A673 (cell line): Measurements from ENCODE around the gene C16orf74. TPM values are rescaled to one million over a fixed set of nuclear protein-coding genes. Genes with fewer than 3 reads are reported as not detected.

Experiments used
- BruUV-seq: library from RNA; stranded (reverse); fragments of 400-500 nt; replicated peaks from 2 replicates; lab custom pipeline; 2021; lab: Mats Ljungman, UMichigan
- CTCF ChIA-PET: fragments of 300-600 bp; sonication (Branson Sonifier 250); formaldehyde crosslinking; loops from one replicate; lab custom pipeline; 2022; ENCODE audit warnings: antibody characterized with exemption; lab: Charles Lee
- POLR2A ChIA-PET: fragments of 300-600 bp; sonication (Branson Sonifier 250); formaldehyde crosslinking; loops from one replicate; lab custom pipeline; 2022; ENCODE audit warnings: antibody characterized with exemption; ENCODE audit not compliant: low non-redundant PET; lab: Charles Lee
- DNase-seq: peaks from one replicate; pipeline ENCODE4 v3.0.0-alpha.2; 2015; ENCODE audit warnings: low spot score
- H3K27ac ChIP-seq: fragments of 200-600 bp; sonication (generic); 2 replicates; pipeline ENCODE4 v1.5.1; 2016; ENCODE audit warnings: mixed run types, low read depth, mild to moderate bottlenecking, mixed read lengths, antibody characterized with exemption, low read length; ENCODE audit not compliant: poor library complexity, severe bottlenecking
- H3K27me3 ChIP-seq: fragments of 200-600 bp; sonication (generic); replicated peaks from 2 replicates; pipeline ENCODE4 v1.6.1; 2017; ENCODE audit warnings: mixed run types, low read depth, mild to moderate bottlenecking, mixed read lengths, antibody characterized with exemption, low read length; ENCODE audit not compliant: insufficient read depth, poor library complexity
- H3K36me3 ChIP-seq: fragments of 200-600 bp; sonication (generic); 2 replicates; pipeline ENCODE4 v1.6.1; 2016; ENCODE audit warnings: mixed run types, mild to moderate bottlenecking, mixed read lengths, antibody characterized with exemption, low read length; ENCODE audit not compliant: insufficient read depth, poor library complexity, severe bottlenecking
- H3K4me1 ChIP-seq: fragments of 200-600 bp; sonication (generic); 2 replicates; pipeline ENCODE4 v1.6.1; 2017; ENCODE audit warnings: mixed run types, mild to moderate bottlenecking, mixed read lengths, antibody characterized with exemption, low read length; ENCODE audit not compliant: insufficient read depth, poor library complexity, severe bottlenecking
- H3K4me3 ChIP-seq: fragments of 200-600 bp; sonication (generic); 2 replicates; pipeline ENCODE4 v1.5.1; 2016; ENCODE audit warnings: low read depth, mixed run types, mild to moderate bottlenecking, mixed read lengths, low read length; ENCODE audit not compliant: poor library complexity, severe bottlenecking
- H3K9me3 ChIP-seq: fragments of 200-600 bp; sonication (generic); 2 replicates; pipeline ENCODE4 v1.6.1; 2016; ENCODE audit warnings: mixed run types, low read depth, mild to moderate bottlenecking, mixed read lengths, antibody characterized with exemption, low read length; ENCODE audit not compliant: poor library complexity, severe bottlenecking
- EZH2 ChIP-seq: fragments of 200-600 bp; sonication (generic); IDR thresholded peaks from 2 replicates; pipeline ENCODE4 v1.6.1; 2017; ENCODE audit warnings: borderline replicate concordance, low read depth, mild to moderate bottlenecking, mixed read lengths, antibody characterized with exemption, low read length; ENCODE audit not compliant: poor library complexity, severe bottlenecking
- intact Hi-C: fragments of 100-400 bp; cut with micrococcal nuclease; formaldehyde crosslinking; loops from one replicate; pipeline ENCODE4 v1.10.0; 2022; ENCODE audit not compliant: unreplicated experiment
- total RNA-seq: library from RNA; stranded (reverse); gene quantifications from 2 replicates; pipeline ENCODE4 v1.2.3, GENCODE V29; 2021
- TF ChIP-seq, protein P1 (sequence below): fragments of 300-800, 200-600 bp; sonication (generic); conservative IDR thresholded peaks from 2 replicates; pipeline ENCODE4 v1.5.1; 2017; ENCODE audit warnings: low read depth, mild to moderate bottlenecking, antibody characterized with exemption, low read length, moderate library complexity, mixed read lengths

The C16orf74 gene
- total RNA-seq, 1 experiment from 2014 or later = 3.8 TPM

DNA sequence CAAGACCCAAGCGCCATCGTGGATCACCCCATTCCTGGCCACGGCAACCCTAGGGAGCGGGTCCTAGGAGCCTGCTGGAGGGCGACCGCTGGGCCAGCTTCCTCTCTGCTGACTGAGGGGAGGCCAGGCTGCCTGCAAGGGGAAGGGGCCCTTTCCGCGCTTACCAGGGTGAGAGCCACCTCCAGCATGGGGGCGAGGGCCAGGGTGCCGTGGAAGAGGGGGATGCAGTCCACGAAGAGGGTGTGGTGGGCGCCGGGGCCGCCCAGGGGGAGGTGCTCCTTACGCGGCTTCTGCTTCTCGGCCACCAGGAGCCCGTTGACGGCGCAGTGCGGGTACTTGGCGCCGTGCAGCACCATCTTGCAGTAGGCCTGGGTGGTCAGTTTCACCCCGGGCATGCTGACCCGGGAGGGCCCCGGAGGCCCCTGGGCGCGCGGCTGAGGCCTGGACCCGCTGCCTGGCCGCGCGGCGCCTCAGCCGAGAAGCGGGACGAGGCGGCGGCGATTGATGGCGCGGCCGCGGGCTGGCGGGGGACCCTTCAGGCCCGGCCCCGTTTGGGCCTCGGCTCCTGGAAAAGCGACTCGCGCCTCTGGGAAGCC is 48.1 kb upstream of the C16orf74 start:
- ChIA-PET POLR2A (no interaction called here), CTCF (no interaction called here)
- Histone ChIP-seq H3K27me3 (no peaks in the 10 kb centered on the region), H3K9me3 (no peaks in the 10 kb centered on the region), H3K36me3 (peaks cover 50% of the 10 kb centered on the region), H3K27ac (peak overlapping the region; percentile 96), H3K4me1 (peaks cover 9% of the 10 kb centered on the region), H3K4me3 (peak overlapping the region; percentile 100)
- intact Hi-C loops = no loop called here
- TF ChIP-seq, protein P1, sequence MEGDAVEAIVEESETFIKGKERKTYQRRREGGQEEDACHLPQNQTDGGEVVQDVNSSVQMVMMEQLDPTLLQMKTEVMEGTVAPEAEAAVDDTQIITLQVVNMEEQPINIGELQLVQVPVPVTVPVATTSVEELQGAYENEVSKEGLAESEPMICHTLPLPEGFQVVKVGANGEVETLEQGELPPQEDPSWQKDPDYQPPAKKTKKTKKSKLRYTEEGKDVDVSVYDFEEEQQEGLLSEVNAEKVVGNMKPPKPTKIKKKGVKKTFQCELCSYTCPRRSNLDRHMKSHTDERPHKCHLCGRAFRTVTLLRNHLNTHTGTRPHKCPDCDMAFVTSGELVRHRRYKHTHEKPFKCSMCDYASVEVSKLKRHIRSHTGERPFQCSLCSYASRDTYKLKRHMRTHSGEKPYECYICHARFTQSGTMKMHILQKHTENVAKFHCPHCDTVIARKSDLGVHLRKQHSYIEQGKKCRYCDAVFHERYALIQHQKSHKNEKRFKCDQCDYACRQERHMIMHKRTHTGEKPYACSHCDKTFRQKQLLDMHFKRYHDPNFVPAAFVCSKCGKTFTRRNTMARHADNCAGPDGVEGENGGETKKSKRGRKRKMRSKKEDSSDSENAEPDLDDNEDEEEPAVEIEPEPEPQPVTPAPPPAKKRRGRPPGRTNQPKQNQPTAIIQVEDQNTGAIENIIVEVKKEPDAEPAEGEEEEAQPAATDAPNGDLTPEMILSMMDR = no peak
- no peak for TF ChIP-seq EZH2
- DNase-seq = no peak
- no TSS peak for BruUV-seq

DNA sequence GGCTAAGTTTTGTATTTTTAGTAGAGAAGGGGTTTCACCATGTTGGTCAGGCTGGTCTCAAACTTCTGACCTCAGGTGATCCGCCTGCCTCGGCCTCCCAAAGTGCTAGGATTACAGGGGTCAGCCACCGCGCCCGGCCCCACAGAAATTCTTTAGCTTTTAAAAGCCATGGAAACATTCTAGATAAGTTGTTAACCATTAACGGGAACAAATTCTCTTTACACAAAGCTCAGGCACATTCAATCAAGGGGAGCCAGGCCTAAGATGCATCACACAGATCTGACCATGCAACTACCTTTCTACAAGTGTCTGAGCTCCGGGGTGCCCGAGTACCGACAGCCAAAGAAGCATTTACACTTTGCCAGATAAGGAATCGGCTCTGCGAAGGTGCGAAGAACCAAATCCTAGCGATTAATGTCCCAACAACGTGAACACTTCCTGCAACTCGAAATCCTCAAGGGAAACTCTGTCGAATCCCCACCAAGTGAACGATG is 47.4 kb upstream of the C16orf74 start:
- H3K4me1 ChIP-seq = peaks cover 9% of the 10 kb centered on the region
- POLR2A ChIA-PET = no interaction called here
- intact Hi-C loops = no loop called here
- CTCF ChIA-PET = no interaction called here
- no peaks in the 10 kb centered on the region for H3K27me3 ChIP-seq
- H3K27ac ChIP-seq = peak overlapping the region; percentile 96
- H3K9me3 ChIP-seq = no peaks in the 10 kb centered on the region
- no TSS peak for BruUV-seq
- peaks cover 44% of the 10 kb centered on the region for H3K36me3 ChIP-seq
- H3K4me3 ChIP-seq = peak overlapping the region; percentile 100
- TF ChIP-seq, protein P1 = no peak
- no peak for TF ChIP-seq EZH2
- DNase-seq = no peak

DNA sequence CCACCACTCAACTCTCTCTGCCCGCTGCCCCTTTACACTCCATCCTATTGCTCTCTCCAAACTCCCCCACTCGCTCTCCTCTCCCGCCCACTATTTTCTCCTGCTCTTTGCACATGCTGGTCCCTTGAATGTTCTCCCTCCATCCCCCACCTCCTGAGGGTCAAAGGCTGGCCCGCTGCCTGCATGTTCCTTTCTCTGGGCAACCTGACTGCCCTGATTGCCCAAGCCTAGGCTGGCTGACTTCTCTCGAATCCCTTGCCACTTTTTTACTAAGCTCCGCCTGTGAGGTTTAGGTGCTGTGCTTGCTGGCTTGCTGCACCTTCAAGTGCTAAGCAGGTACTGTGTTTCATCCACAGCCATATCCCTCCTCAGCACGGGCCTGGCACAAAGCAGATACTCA is 45.7 kb upstream of the C16orf74 start:
- TF ChIP-seq, protein P1 = no peak
- no peak for TF ChIP-seq EZH2
- intact Hi-C loops = no loop called here
- H3K4me3 ChIP-seq = no peak overlapping the region
- BruUV-seq = no TSS peak
- no peak overlapping the region for H3K27ac ChIP-seq
- H3K36me3 ChIP-seq = peaks cover 40% of the 10 kb centered on the region
- ChIA-PET POLR2A (no interaction called here), CTCF (no interaction called here)
- H3K4me1 ChIP-seq = peaks cover 9% of the 10 kb centered on the region
- no peak for DNase-seq
- H3K27me3 ChIP-seq = no peaks in the 10 kb centered on the region
- H3K9me3 ChIP-seq = no peaks in the 10 kb centered on the region
